CD4-positive, alpha-beta T cell treated with Interleukin-12 subunit alpha and Interleukin-12 subunit beta, for 1 hour (primary cell): ENCODE results near the gene OR2F1.

Experiments used
- DNase-seq: peaks from one replicate; pipeline ENCODE4 v3.0.0-alpha.2; 2020

The OR2F1 gene

GRCh38 chr7:143954544-143954943, at the start of gene OR2F1:
TSS of gene OR2F1 (plus strand) at chr7:143954844. CDS start at chr7:143959971, 5,127 bp downstream.
- no peak for DNase-seq

GRCh38 chr7:143905509-143905908, 49.1 kb upstream of the OR2F1 start:
- no peak for DNase-seq

DNA sequence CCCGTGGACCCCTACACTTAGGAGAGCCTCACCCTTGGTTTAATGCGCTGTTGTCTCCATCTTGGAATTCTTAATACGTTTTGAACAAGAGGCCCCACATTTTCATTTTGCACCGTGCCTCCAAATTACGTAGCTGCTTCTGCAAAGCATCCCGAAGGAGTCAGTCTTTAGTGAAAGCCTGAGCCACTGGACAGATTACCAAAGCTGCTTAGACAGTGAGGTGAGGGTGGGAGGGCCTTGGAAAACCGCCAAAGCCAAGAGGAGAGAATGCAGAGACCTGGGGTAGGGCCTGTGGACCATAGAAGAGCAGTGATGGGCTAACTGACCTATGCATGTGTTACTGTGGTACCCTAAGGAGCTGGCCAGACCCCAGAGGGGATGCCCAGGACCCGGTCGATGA, 48.5 kb upstream of the OR2F1 start:
- no peak for DNase-seq

GRCh38 chr7:143906895-143907294, 47.7 kb upstream of the OR2F1 start:
- no peak for DNase-seq

DNA sequence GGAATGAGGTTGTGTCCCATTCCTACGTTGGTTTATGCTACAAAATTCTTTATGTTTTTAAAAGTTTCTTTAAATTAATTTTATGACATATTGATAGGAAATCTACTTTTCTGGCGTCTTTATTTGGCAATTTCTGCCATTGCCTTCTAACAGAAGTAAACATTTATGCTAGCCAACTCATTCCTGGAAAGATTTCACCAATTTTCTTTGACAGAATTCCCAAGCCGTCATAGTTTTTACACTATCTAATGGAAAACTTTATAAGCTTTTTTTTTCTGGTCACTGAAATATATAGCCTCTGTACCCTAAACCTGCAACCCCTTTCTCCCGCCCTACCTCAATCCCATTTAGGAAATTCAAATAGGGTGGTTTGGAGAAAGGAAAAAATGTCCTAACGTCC, 46.5 kb upstream of the OR2F1 start:
- no peak for DNase-seq

GRCh38 chr7:143909863-143910262, 44.8 kb upstream of the OR2F1 start:
- no peak for DNase-seq

GRCh38 chr7:143910473-143911248, 44.0 kb upstream of the OR2F1 start:
- DNase-seq: no peak

DNA sequence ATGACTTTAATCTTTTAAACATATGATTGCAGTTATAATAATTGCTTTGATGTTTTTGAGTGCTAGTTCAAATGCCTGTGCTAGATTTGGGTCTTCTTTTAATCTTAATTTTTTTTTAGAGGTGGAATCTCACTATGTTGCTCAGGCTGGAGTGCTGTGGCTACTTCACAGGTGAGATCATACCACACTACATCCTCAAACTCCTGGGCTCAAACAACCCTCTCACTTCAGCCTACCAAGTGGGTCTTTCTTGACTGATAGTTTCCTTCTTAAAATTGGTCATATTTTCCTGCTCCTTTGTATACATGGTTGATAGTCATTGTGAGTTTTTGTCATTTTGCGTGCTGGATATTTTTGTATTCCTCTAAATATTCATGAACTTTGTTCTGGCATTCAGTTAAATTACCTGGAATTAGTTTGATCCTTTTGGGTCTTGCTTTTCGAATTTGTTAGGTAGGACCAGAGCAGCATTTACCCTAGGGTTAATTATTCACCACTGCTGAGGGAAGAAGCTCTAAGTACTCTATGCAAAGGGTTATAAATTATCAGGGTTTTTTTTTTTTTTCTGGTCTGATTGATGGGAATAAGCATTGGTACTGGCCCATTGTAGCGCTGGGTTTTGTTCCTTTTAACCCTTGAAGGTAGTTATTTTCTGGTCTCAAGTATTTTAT, 40.6 kb upstream of the OR2F1 start:
- DNase-seq: no peak

- no peak for DNase-seq
Observed at GRCh38 chr7:143914938-143915652, 39.5 kb upstream of the OR2F1 start.

GRCh38 chr7:143924851-143925250, 29.8 kb upstream of the OR2F1 start:
- DNase-seq: no peak

GRCh38 chr7:143929224-143929920, 25.3 kb upstream of the OR2F1 start:
- no peak for DNase-seq

DNA sequence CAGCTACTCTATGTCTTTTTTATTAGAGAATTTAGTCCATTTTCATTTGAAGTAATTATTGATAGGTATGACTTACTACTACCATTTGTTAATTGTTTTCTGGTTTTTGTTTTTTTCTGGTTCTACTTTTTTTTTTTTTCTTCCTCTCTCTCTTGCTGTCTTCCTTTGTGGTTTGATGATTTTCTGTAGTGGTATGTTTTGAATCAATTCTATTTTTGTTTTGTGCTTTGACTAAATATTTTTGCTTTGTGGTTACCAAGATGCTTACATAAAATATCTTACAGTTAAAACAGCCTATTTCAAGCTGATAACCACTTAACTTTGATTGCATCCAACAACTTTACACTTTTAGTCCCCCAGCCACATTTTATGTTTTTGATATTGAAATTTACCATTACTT, 22.9 kb upstream of the OR2F1 start:
- DNase-seq: no peak

DNA sequence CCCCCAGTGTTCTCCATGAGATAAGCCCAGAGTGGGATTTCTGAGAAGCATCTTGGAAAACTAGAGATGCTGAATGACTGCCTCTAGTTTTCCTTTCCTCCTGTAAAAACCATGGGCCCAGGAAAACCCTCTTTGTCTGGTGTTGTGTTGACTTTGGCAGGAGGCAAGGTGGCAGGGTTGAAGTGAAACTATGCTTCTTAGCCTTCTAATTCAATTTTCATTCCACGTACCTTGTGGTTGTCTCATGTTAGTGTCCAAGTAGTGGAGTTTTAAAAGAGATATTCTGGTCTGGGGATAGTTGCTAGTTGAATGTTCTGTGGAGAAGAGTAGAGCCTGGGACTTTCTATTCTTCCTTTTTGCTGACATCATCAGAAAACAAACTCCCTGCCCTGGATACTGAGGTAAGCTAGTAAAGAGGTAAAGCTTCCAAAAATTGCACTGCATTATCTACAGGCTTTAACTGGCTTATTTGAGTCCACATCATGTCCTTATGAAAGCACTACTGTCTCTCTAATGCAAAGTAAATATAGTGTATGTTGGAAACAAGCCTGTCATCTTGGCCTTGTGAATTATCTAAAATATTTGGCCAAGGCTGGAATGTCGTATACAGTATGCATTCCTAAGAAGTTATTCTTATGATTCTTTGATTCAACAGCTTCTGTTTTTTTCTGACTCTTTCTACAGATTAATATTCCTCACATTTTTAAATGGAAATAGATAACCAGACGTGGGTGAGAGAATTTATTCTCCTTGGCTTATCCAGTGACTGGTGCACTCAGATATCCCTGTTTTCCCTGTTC, 19.9 kb upstream of the OR2F1 start, which contains the start of gene OR2F2:
Gene OR2F2 (plus strand): TSS at position 708 of the 800 bp plus-strand sequence. CDS start 0 bp downstream, at position 708.
- no peak for DNase-seq

DNA sequence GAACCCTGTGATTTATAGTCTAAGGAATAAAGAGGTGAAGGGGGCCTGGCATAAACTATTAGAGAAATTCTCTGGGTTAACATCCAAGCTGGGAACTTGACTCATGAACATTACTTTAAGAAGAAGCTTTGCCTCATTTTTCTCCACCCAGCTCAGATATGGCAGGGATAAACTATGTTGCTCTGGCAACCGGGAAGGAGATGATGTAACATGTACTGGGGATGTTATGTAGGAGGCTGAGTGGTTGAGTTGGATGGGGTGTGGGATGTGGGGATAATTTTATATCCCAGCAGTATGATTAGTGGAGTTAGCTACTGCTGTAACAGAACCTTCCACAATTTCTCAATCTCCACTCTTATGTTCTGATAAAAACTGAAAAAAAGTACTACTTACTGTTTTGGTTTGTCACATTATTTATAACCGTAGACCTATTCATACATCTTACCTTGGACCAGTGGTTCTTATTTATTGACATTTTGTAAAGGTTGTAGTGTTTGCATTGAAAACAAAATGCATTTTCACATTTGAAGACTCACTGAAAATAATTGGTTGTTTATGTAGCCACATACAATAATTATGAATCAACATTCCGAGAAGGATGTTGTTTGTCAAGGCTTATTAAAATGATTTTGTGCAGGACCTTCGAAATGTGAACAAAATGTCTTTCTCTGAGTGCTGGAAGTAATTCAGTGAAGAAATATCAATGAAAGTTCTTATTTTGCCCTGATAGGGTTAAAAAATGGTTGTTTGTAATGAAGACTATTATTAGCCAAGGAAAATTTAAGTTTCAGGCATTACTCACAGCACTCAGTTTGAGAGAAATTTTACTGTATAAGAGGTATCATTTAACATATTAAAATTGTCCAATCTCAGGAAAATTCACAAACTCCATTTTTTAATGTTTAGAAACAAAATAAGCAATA, 18.3 kb upstream of the OR2F1 start:
- DNase-seq: no peak

DNA sequence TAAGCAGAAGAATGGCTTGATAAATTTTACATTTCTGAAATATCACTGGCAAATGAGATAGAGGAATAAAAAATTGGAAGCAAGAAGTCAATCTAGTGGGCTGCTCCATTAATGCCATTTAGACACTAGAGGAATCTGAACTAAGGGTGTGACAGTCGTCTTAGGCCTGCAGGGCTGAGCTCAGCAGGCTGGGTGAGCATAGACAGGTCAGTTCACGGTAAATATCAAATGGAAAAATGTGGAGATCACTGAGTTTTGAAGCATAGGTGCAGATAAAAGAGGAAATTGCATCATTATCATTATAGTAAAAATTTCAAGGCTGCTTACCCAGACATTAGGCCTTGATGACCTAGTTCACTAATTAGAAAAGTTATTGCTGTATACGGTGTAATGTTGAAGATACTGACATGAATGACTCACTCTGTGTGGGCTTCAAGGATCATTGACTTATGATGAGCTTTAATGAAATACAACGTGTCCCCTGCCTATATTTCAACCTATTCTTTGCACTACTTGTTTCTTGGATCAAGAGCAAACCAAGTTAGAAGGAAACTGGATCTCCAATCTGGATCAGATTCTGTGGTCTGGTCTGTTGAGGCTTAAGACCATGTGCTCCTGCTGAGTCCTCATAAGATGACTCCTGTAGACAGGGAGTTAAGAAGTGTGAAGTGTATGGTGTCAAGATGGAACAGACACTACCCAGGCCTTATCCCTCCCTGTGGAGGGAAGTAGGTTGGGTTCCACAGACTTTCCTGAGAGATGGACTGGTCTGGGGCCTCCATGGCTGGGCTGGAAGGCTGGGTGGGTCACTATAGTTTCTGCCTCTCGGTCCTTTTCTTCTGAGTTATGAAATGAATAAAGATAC, 16.0 kb upstream of the OR2F1 start:
- no peak for DNase-seq

DNA sequence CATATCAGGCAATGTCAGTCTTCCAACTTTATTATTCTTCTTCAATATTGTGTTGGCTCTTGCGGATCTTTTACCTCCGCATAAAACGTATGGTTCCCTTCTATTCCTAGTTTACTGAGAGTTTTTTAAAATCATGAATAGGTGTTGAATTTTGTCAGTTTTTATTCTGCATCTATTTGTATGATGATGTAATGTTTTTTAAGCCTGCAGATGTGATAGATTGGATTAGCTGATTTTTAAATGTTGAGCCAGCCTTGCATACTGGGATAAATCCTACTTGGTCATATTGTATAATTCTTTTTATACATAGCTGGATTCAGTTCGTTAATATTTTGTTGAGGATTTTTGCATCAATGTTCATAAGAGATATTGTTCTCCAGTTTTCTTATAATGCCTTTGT, 9.2 kb upstream of the OR2F1 start:
- DNase-seq: no peak

DNA sequence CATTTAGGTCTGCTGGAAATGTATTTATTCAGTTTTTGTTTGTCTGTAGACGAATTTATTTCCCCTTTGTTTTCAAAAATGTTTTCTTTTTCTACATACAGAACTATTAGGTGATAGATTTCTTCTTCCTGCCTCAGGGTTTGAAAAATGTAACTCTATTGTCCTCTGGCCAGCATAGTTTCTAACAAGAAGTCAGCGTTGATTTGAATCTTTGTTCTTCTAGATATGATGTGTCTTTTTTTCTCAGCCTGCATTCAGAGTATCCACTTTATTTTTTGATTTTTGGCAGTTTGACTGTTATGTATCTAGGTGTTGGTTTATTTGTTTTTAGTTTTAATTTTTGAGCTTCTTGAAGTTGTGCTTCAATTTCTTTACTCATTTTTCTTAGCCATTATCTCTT, 7.5 kb upstream of the OR2F1 start:
- DNase-seq: no peak

DNA sequence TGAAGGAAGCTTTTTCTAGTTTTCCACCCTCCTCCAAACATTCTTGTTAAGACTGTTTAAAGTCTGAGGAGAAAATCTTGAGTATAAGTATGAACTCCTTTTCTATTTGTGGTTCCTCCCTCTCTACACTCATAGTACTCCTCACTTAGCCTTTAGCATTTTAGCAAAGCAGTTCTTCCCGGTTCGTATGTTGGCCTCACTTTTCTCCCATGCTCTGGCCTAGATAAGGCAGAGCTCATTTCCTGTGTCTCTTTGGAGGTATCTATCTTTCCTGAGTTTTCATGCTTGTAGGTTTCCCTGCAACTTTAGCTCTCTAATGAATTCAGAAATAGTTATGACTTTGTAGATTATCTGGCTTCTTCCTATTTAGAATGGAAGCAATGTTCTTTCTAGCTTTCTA, 5.9 kb upstream of the OR2F1 start:
- DNase-seq: no peak

GRCh38 chr7:143953421-143953820, 1.2 kb upstream of the OR2F1 start:
- no peak for DNase-seq

- DNase-seq: no peak
Observed at GRCh38 chr7:143954135-143954534, 509 bp upstream of the OR2F1 start.
